PFSK-1 (cell line): ENCODE data around the gene PEX19.

Experiments used
- FOXP2 ChIP-seq: optimal IDR thresholded peaks from 2 replicates; pipeline ENCODE3; 2011; ENCODE audit warnings: borderline replicate concordance, control low read depth, inconsistent platforms; ENCODE audit not compliant: insufficient read depth; ENCODE audit errors: extremely low read length, extremely low read depth
- POLR2AphosphoS5 ChIP-seq: IDR thresholded peaks from 2 replicates; pipeline ENCODE4 v1.6.1; 2012; ENCODE audit warnings: low read depth, mild to moderate bottlenecking, control low read depth, low read length, moderate library complexity
- REST ChIP-seq, 2 experiments: IDR thresholded peaks; 2 replicates each; pipeline versions ENCODE4 v1.6.1 to v1.8.0; 2011 to 2012; ENCODE audit warnings: low read depth in 2 of 2, low read length in 2 of 2, control low read depth in 1 of 2, inconsistent platforms in 1 of 2, mild to moderate bottlenecking in 1 of 2, moderate library complexity in 1 of 2; ENCODE audit not compliant: insufficient read depth in 1 of 2
- SIN3A ChIP-seq: IDR thresholded peaks from 2 replicates; pipeline ENCODE4 v1.6.1; 2012; ENCODE audit warnings: mild to moderate bottlenecking, low read length, moderate library complexity, borderline replicate concordance; ENCODE audit not compliant: insufficient read depth
- TAF1 ChIP-seq: IDR thresholded peaks from 2 replicates; pipeline ENCODE4 v1.6.1; 2012; ENCODE audit warnings: low read length, control low read depth, borderline replicate concordance; ENCODE audit not compliant: insufficient read depth

PEX19 gene

GRCh38 chr1:160258177-160258798 is 26.6 kb downstream of the PEX19 start:
- no peak for TF ChIP-seq FOXP2
- TF ChIP-seq REST (IDR thresholded peaks at IDR 0.05; ENCODE audit: insufficient read depth in 1 of 2, low read depth in 2 of 2, low read length in 2 of 2): no peak
- TF ChIP-seq SIN3A: no peak
- no peak for TF ChIP-seq POLR2AphosphoS5
- no peak for TF ChIP-seq TAF1

GRCh38 chr1:160257411-160258015 is 27.4 kb downstream of the PEX19 start:
- TF ChIP-seq FOXP2 (no peak), POLR2AphosphoS5 (no peak), TAF1 (no peak), REST (IDR thresholded peaks at IDR 0.05; ENCODE audit: insufficient read depth in 1 of 2, low read depth in 2 of 2, low read length in 2 of 2) (no peak), SIN3A (no peak)

GRCh38 chr1:160256396-160257046 is 28.4 kb downstream of the PEX19 start:
- no peak for TF ChIP-seq TAF1
- TF ChIP-seq FOXP2: no peak
- TF ChIP-seq REST (IDR thresholded peaks at IDR 0.05; ENCODE audit: insufficient read depth in 1 of 2, low read depth in 2 of 2, low read length in 2 of 2): no peak
- TF ChIP-seq POLR2AphosphoS5: no peak
- TF ChIP-seq SIN3A: no peak

GRCh38 chr1:160255781-160256300 is 29.1 kb downstream of the PEX19 start:
- TF ChIP-seq TAF1 (no peak), POLR2AphosphoS5 (no peak), REST (IDR thresholded peaks at IDR 0.05; ENCODE audit: insufficient read depth in 1 of 2, low read depth in 2 of 2, low read length in 2 of 2) (no peak), SIN3A (no peak), FOXP2 (no peak)
